Right atrium auricular region (tissue), 2 donors: Measurements from ENCODE around the gene VSTM5. TPM values are rescaled to one million over a fixed set of nuclear protein-coding genes. Genes with fewer than 3 reads are reported as not detected.

Experiments used
- DNase-seq: peaks from one replicate; pipeline ENCODE4 v3.0.0-alpha.2; 2019; ENCODE audit warnings: low spot score
- H3K27ac ChIP-seq, 2 donors: fragments of 200-600 bp; sonication (generic); 1 replicate in 1 of 2; 2 replicates in 1 of 2; pipeline ENCODE4 v1.5.1; 2016 to 2019
- H3K27me3 ChIP-seq, 2 donors: fragments of 200-600 bp; sonication (generic); one replicate each; pipeline versions ENCODE4 v1.5.1 to v1.6.0; 2017 to 2019
- H3K36me3 ChIP-seq: fragments of 200-600 bp; sonication (generic); one replicate; pipeline ENCODE4 v1.5.1; 2016
- H3K4me1 ChIP-seq, 2 donors: fragments of 200-600 bp; sonication (generic); one replicate each; pipeline versions ENCODE4 v1.5.1 to v1.6.0; 2017 to 2019
- H3K4me3 ChIP-seq, 2 donors: fragments of 200-600 bp; sonication (generic); 1 replicate in 1 of 2; 2 replicates in 1 of 2; pipeline ENCODE4 v1.5.1; 2017 to 2019; ENCODE audit warnings: mild to moderate bottlenecking in 1 of 2, moderate library complexity in 1 of 2
- H3K9me3 ChIP-seq, 2 donors: fragments of 200-600 bp; sonication (generic); one replicate each; pipeline ENCODE4 v1.5.1; 2019
- total RNA-seq, 2 donors: library from RNA; depleted of rRNA; stranded (reverse); fragments of >200 nt; gene quantifications; one replicate each; pipeline ENCODE4 v1.1.0, GENCODE V29; 2016
- TF ChIP-seq, protein P1 (sequence below), 2 donors: fragments of 200-600 bp; sonication (generic); IDR thresholded peaks; one replicate each; pipeline ENCODE4 v1.5.1; 2019; ENCODE audit warnings: antibody characterized with exemption in 2 of 2

Gene VSTM5
- total RNA-seq, 2 donors from 2014 or later: not detected

- Histone ChIP-seq H3K4me1 (no peaks in the 10 kb centered on the region), H3K9me3 (no peaks in the 10 kb centered on the region), H3K27me3 (no peaks in the 10 kb centered on the region), H3K4me3 (no peak overlapping the region), H3K27ac (no peak overlapping the region), H3K36me3 (no peaks in the 10 kb centered on the region)
- DNase-seq: no peak
- TF ChIP-seq, protein P1, sequence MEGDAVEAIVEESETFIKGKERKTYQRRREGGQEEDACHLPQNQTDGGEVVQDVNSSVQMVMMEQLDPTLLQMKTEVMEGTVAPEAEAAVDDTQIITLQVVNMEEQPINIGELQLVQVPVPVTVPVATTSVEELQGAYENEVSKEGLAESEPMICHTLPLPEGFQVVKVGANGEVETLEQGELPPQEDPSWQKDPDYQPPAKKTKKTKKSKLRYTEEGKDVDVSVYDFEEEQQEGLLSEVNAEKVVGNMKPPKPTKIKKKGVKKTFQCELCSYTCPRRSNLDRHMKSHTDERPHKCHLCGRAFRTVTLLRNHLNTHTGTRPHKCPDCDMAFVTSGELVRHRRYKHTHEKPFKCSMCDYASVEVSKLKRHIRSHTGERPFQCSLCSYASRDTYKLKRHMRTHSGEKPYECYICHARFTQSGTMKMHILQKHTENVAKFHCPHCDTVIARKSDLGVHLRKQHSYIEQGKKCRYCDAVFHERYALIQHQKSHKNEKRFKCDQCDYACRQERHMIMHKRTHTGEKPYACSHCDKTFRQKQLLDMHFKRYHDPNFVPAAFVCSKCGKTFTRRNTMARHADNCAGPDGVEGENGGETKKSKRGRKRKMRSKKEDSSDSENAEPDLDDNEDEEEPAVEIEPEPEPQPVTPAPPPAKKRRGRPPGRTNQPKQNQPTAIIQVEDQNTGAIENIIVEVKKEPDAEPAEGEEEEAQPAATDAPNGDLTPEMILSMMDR (IDR thresholded peaks at IDR 0.05): no peak
These were observed 77.4 kb downstream of the VSTM5 start for GRCh38 chr11:93773045-93773477.

DNA sequence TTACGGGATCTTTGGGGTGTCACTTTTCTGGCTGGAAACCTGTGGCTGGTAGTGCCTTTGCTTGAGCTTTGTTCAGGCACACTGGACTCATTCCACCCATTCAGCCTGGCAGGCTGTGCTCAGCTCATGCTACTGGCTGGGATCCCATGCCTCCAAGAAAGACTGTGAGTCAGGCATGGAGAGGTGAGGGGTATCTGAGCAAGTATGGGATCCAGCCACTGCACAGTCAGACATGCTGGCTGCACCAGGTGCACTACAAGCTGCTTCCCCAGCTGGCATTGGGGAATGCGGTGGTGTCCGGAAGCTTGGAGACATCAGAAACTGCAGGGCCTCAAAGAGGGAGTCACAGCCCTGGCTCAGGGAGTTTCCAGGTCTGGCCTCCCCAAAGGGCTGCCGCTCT lies 78.3 kb downstream of the VSTM5 start:
- Histone ChIP-seq H3K27ac (no peak overlapping the region), H3K27me3 (no peaks in the 10 kb centered on the region), H3K4me1 (no peaks in the 10 kb centered on the region), H3K36me3 (no peaks in the 10 kb centered on the region), H3K4me3 (no peak overlapping the region), H3K9me3 (no peaks in the 10 kb centered on the region)
- no peak for DNase-seq
- TF ChIP-seq, protein P1 (IDR thresholded peaks at IDR 0.05): no peak

GRCh38 chr11:93770160-93770559 lies 80.3 kb downstream of the VSTM5 start:
- Histone ChIP-seq H3K27me3 (no peaks in the 10 kb centered on the region), H3K27ac (no peak overlapping the region), H3K36me3 (peaks cover 1% of the 10 kb centered on the region), H3K4me1 (no peaks in the 10 kb centered on the region), H3K4me3 (no peak overlapping the region), H3K9me3 (no peaks in the 10 kb centered on the region)
- no peak for DNase-seq
- TF ChIP-seq, protein P1 (IDR thresholded peaks at IDR 0.05): no peak

Other genes with a start within 250 kb of the VSTM5 start
- 1 to 10 TPM; 6.5 to 9.1 TPM for gene CEP295, start 188.9 kb downstream of the VSTM5 start, total RNA-seq
- gene TAF1D, start 109.1 kb downstream of the VSTM5 start, total RNA-seq: 10 to 100 TPM; 33.0 to 36.0 TPM
- 10 to 100 TPM; 29.5 to 37.2 TPM for gene C11orf54, start 108.9 kb downstream of the VSTM5 start, total RNA-seq
- gene MED17, start 66.3 kb downstream of the VSTM5 start, total RNA-seq: 10 to 100 TPM; 15.9 to 16.4 TPM
- not detected for gene HEPHL1, start 170.7 kb upstream of the VSTM5 start, total RNA-seq